GM18951 (cell line): Measurements from ENCODE around the gene RNF149.

Experiments used
- POLR2A ChIP-seq: IDR thresholded peaks from 4 replicates; pipeline ENCODE4 v1.6.1; 2011; ENCODE audit warnings: mild to moderate bottlenecking; ENCODE audit not compliant: insufficient read length, insufficient read depth; ENCODE audit errors: extremely low read depth
- in situ Hi-C: fragments of 300-500 bp; cut with MboI; formaldehyde crosslinking; loops from one replicate; pipeline ENCODE4 v1.12.0; 2022; ENCODE audit warnings: low sequenced_read_pairs, mixed read lengths, inconsistent platforms; ENCODE audit not compliant: unreplicated experiment

The RNF149 gene

GRCh38 chr2:101311696-101312017 is 3.2 kb upstream of the RNF149 start:
- in situ Hi-C loops = no loop called here
- no peak for TF ChIP-seq POLR2A

- in situ Hi-C loops = no loop called here
- no peak for TF ChIP-seq POLR2A
Measured at GRCh38 chr2:101310834-101311695, 2.6 kb upstream of the RNF149 start.

GRCh38 chr2:101310090-101310833 is 1.8 kb upstream of the RNF149 start:
- TF ChIP-seq POLR2A = no peak
- in situ Hi-C loops = no loop called here

- TF ChIP-seq POLR2A = no peak
Measured at GRCh38 chr2:101307950-101308431, 510 bp downstream of the RNF149 start.

GRCh38 chr2:101307503-101307902 is 998 bp downstream of the RNF149 start:
- no peak for TF ChIP-seq POLR2A

More at GRCh38 chr2:101307950-101308431, 510 bp downstream of the RNF149 start:
- in situ Hi-C loops = no loop called here

GRCh38 chr2:101306410-101306809 is 2.1 kb downstream of the RNF149 start:
- in situ Hi-C loops = no loop called here

More at GRCh38 chr2:101307503-101307902, 998 bp downstream of the RNF149 start:
- in situ Hi-C loops = no loop called here

GRCh38 chr2:101305492-101306078 is 2.9 kb downstream of the RNF149 start:
- in situ Hi-C loops = no loop called here
- TF ChIP-seq POLR2A = no peak

More at GRCh38 chr2:101306410-101306809, 2.1 kb downstream of the RNF149 start:
- no peak for TF ChIP-seq POLR2A

GRCh38 chr2:101305035-101305434 is 3.5 kb downstream of the RNF149 start:
- in situ Hi-C loops = no loop called here
- no peak for TF ChIP-seq POLR2A

- no peak for TF ChIP-seq POLR2A
- in situ Hi-C loops = no loop called here
Measured at GRCh38 chr2:101303688-101304087, 4.8 kb downstream of the RNF149 start.

GRCh38 chr2:101302016-101302415 is 6.5 kb downstream of the RNF149 start:
- in situ Hi-C loops = no loop called here

GRCh38 chr2:101300836-101301235 is 7.7 kb downstream of the RNF149 start:
- in situ Hi-C loops = no loop called here
- no peak for TF ChIP-seq POLR2A

More at GRCh38 chr2:101302016-101302415, 6.5 kb downstream of the RNF149 start:
- TF ChIP-seq POLR2A = no peak

GRCh38 chr2:101300164-101300563 is 8.3 kb downstream of the RNF149 start:
- in situ Hi-C loops = no loop called here
- no peak for TF ChIP-seq POLR2A

GRCh38 chr2:101299604-101300003 is 8.9 kb downstream of the RNF149 start:
- in situ Hi-C loops = no loop called here
- no peak for TF ChIP-seq POLR2A
